Gastrocnemius medialis (tissue), 4 donors: ENCODE data around the gene ORAI2. TPM values are rescaled to one million over a fixed set of nuclear protein-coding genes. Genes with fewer than 3 reads are reported as not detected.
A peak's percentile ranks its signal among the peaks of the same experiment; 100 is the strongest.

Source experiments
- ATAC-seq, 2 donors: fragments of 150-250 bp; one replicate each; pipeline ENCODE4 v1.9.1; 2016
- DNase-seq, 2 donors: peaks; one replicate each; pipeline ENCODE4 v3.0.0-alpha.2; 2019
- H3K27ac ChIP-seq, 4 donors: fragments of 200-600 bp; sonication (generic); 1 replicate in 1 of 4; 2 replicates in 3 of 4; pipeline ENCODE4 v1.5.1; 2016 to 2018; ENCODE audit warnings: mild to moderate bottlenecking in 2 of 4, moderate library complexity in 1 of 4
- H3K27me3 ChIP-seq, 3 donors: fragments of 200-600 bp; sonication (generic) in 2 of 3; 1 replicate in 1 of 3; 2 replicates in 2 of 3; pipeline versions ENCODE4 v1.5.1 to v1.6.0; 2016 to 2019; ENCODE audit warnings: mild to moderate bottlenecking in 1 of 3, moderate library complexity in 1 of 3
- H3K36me3 ChIP-seq, 2 donors: fragments of 200-600 bp; sonication (generic) in 1 of 2; one replicate each; pipeline ENCODE4 v1.5.1; 2017 to 2018
- H3K4me1 ChIP-seq, 2 donors: fragments of 200-600 bp; sonication (generic) in 1 of 2; one replicate each; pipeline ENCODE4 v1.5.1; 2016 to 2017; ENCODE audit warnings: mild to moderate bottlenecking in 2 of 2
- H3K4me3 ChIP-seq, 4 donors: fragments of 200-600 bp; sonication (generic) in 3 of 4; 1 replicate in 1 of 4; 2 replicates in 3 of 4; pipeline ENCODE4 v1.5.1; 2016 to 2019; ENCODE audit warnings: mild to moderate bottlenecking in 2 of 4
- H3K9me3 ChIP-seq, 3 donors: fragments of 200-600 bp; sonication (generic) in 2 of 3; 1 replicate in 1 of 3; 2 replicates in 2 of 3; pipeline ENCODE4 v1.5.1; 2016 to 2019
- CTCF ChIP-seq, 5 experiments: fragments of 450-650 bp in 3 of 5; fragments of 200-600 bp in 2 of 5; sonication (generic) in 2 of 5; IDR thresholded peaks in 4 of 5; conservative IDR thresholded peaks in 1 of 5; 1 replicate in 4 of 5; 2 replicates in 1 of 5; pipeline ENCODE4 v1.5.1; 2016 to 2019; ENCODE audit warnings: antibody characterized with exemption in 5 of 5, mild to moderate bottlenecking in 3 of 5, moderate library complexity in 3 of 5
- POLR2A ChIP-seq, 2 donors: fragments of 450-650 bp; IDR thresholded peaks; one replicate each; pipeline ENCODE4 v1.6.1; 2017; ENCODE audit warnings: antibody characterized with exemption in 2 of 2, mild to moderate bottlenecking in 2 of 2, moderate library complexity in 2 of 2
- in situ Hi-C, 4 donors: fragments of 200-750 bp; cut with MboI; loops; one replicate each; pipeline versions ENCODE4 v1.15.0 to v1.8.0; 2017; ENCODE audit warnings: low sequenced_read_pairs in 4 of 4
- intact Hi-C: fragments of 100-400 bp; cut with DNase I; formaldehyde crosslinking; loops from one replicate; pipeline ENCODE4 v1.15.1; 2023; ENCODE audit warnings: low total_unique reads
- total RNA-seq, 4 donors: library from RNA; depleted of rRNA; stranded (reverse); fragments of >200 nt; gene quantifications; one replicate each; pipeline versions ENCODE4 v1.1.0 to v1.2.3, GENCODE V29; 2016

Gene ORAI2
- total RNA-seq, 4 donors from 2014 or later: 1.8 to 4.1 (median 2.3) TPM

- peaks cover 0 to 7% of the 10 kb centered on the region in 2 donors for H3K36me3 ChIP-seq
- TF ChIP-seq POLR2A (IDR thresholded peaks at IDR 0.05): no peak
- no peak for TF ChIP-seq CTCF (IDR thresholded peaks at IDR 0.05 in 4 of 5, conservative IDR thresholded peaks at IDR 0.05 in 1 of 5)
- H3K27ac ChIP-seq: no peak overlapping the region
- no peaks in the 10 kb centered on the region for H3K9me3 ChIP-seq
- ATAC-seq: no peak
- H3K27me3 ChIP-seq: no peaks in the 10 kb centered on the region
- H3K4me3 ChIP-seq: no peak overlapping the region
- in situ Hi-C loops (loop anchor here in 1 of 4 donors (10.0 kb wide), 1 partner anchor 63 kb away; no protein-coding TSS in a partner anchor), intact Hi-C loops (no loop called here)
- H3K4me1 ChIP-seq: peaks cover 14 to 30% of the 10 kb centered on the region in 2 donors
- DNase-seq: no peak
Measured at GRCh38 chr7:102467581-102468477, 34.5 kb downstream of the ORAI2 start.

- ATAC-seq (no peak), DNase-seq (peak in 1 of 2 donors; percentile 20)
- H3K9me3 ChIP-seq: no peaks in the 10 kb centered on the region
- H3K27me3 ChIP-seq: no peaks in the 10 kb centered on the region
- no peak overlapping the region for H3K27ac ChIP-seq
- peaks cover 0 to 16% of the 10 kb centered on the region in 2 donors for H3K36me3 ChIP-seq
- in situ Hi-C loops (loop anchor here in 1 of 4 donors (10.0 kb wide), 1 partner anchor 64 kb away; no protein-coding TSS in a partner anchor), intact Hi-C loops (no loop called here)
- H3K4me1 ChIP-seq: peaks cover 10 to 26% of the 10 kb centered on the region in 2 donors
- H3K4me3 ChIP-seq: no peak overlapping the region
- TF ChIP-seq POLR2A (IDR thresholded peaks at IDR 0.05) (no peak), CTCF (IDR thresholded peaks at IDR 0.05 in 4 of 5, conservative IDR thresholded peaks at IDR 0.05 in 1 of 5) (no peak)
Measured at GRCh38 chr7:102468478-102469350, 35.3 kb downstream of the ORAI2 start.

- peaks cover 0 to 16% of the 10 kb centered on the region in 2 donors for H3K36me3 ChIP-seq
- intact Hi-C loops (no loop called here), in situ Hi-C loops (loop anchor here in 1 of 4 donors (10.0 kb wide), 1 partner anchor 65 kb away; no protein-coding TSS in a partner anchor)
Measured at GRCh38 chr7:102469351-102469971, 36.1 kb downstream of the ORAI2 start.

More at GRCh38 chr7:102469351-102469971, 36.1 kb downstream of the ORAI2 start:
- H3K4me3 ChIP-seq: no peak overlapping the region
- TF ChIP-seq POLR2A (IDR thresholded peaks at IDR 0.05) (no peak), CTCF (IDR thresholded peaks at IDR 0.05 in 4 of 5, conservative IDR thresholded peaks at IDR 0.05 in 1 of 5) (no peak)
- DNase-seq: peak in 1 of 2 donors; percentile 13
- H3K4me1 ChIP-seq: peaks cover 4 to 21% of the 10 kb centered on the region in 2 donors
- H3K27me3 ChIP-seq: no peaks in the 10 kb centered on the region
- no peaks in the 10 kb centered on the region for H3K9me3 ChIP-seq
- ATAC-seq: no peak
- no peak overlapping the region for H3K27ac ChIP-seq
